HG03196 (cell line): Measurements from ENCODE around the gene GNAI1.
"Not testable (repeated sequence)": the region's sequence is repeated elsewhere in the genome, so short reads cannot be mapped to it uniquely, and the experiment has no call there.

Experiments
- ATAC-seq: cut with Tn5 transposase; IDR thresholded peaks from one replicate; pipeline ENCODE4 v1.9.1; 2021; ENCODE audit not compliant: unreplicated experiment

GNAI1 gene

GRCh38 chr7:80154656-80155333, 20.2 kb downstream of the GNAI1 start:
- ATAC-seq, result no peak

- ATAC-seq, result no peak
Measured at GRCh38 chr7:80155374-80155773, 20.7 kb downstream of the GNAI1 start.

GRCh38 chr7:80157770-80158169, 23.1 kb downstream of the GNAI1 start:
- ATAC-seq, result not testable (repeated sequence)

- no peak for ATAC-seq
Measured at GRCh38 chr7:80159802-80160201, 25.2 kb downstream of the GNAI1 start.

- no peak for ATAC-seq
Measured at GRCh38 chr7:80161466-80161865, 26.8 kb downstream of the GNAI1 start.

- no peak for ATAC-seq
Measured at GRCh38 chr7:80165177-80165576, 30.5 kb downstream of the GNAI1 start.

- ATAC-seq, result no peak
Measured at GRCh38 chr7:80170445-80170844, 35.8 kb downstream of the GNAI1 start.

GRCh38 chr7:80172387-80172786, 37.8 kb downstream of the GNAI1 start:
- ATAC-seq, result no peak

- ATAC-seq, result no peak
Measured at GRCh38 chr7:80175744-80176143, 41.1 kb downstream of the GNAI1 start.

- no peak for ATAC-seq
Measured at GRCh38 chr7:80181411-80181810, 46.8 kb downstream of the GNAI1 start.

- ATAC-seq, result no peak
Measured at GRCh38 chr7:80182630-80183276, 48.1 kb downstream of the GNAI1 start.

GRCh38 chr7:80183351-80183750, 48.7 kb downstream of the GNAI1 start:
- ATAC-seq, result no peak

GRCh38 chr7:80183900-80184685, 49.5 kb downstream of the GNAI1 start:
- no peak for ATAC-seq

GRCh38 chr7:80184693-80185092, 50.1 kb downstream of the GNAI1 start:
- no peak for ATAC-seq

- ATAC-seq, result no peak
Measured at GRCh38 chr7:80185571-80185970, 50.9 kb downstream of the GNAI1 start.

GRCh38 chr7:80186721-80187120, 52.1 kb downstream of the GNAI1 start:
- no peak for ATAC-seq

- no peak for ATAC-seq
Measured at GRCh38 chr7:80187279-80187678, 52.6 kb downstream of the GNAI1 start.

- no peak for ATAC-seq
Measured at GRCh38 chr7:80187727-80188126, 53.1 kb downstream of the GNAI1 start.

GRCh38 chr7:80189638-80190037, 55.0 kb downstream of the GNAI1 start:
- no peak for ATAC-seq

GRCh38 chr7:80197627-80198026, 63.0 kb downstream of the GNAI1 start:
- ATAC-seq, result no peak

- ATAC-seq, result no peak
Measured at GRCh38 chr7:80199051-80199450, 64.4 kb downstream of the GNAI1 start.

GRCh38 chr7:80204454-80204853, 69.8 kb downstream of the GNAI1 start:
- no peak for ATAC-seq
